ENCODE results near the gene PNKP. TPM values are rescaled to one million over a fixed set of nuclear protein-coding genes. Genes with fewer than 3 reads are reported as not detected.
A peak's percentile ranks its signal among the peaks of the same experiment; 100 is the strongest.

The PNKP gene
- total RNA-seq, 1 donor from 2014 or later: 141 TPM

DNA sequence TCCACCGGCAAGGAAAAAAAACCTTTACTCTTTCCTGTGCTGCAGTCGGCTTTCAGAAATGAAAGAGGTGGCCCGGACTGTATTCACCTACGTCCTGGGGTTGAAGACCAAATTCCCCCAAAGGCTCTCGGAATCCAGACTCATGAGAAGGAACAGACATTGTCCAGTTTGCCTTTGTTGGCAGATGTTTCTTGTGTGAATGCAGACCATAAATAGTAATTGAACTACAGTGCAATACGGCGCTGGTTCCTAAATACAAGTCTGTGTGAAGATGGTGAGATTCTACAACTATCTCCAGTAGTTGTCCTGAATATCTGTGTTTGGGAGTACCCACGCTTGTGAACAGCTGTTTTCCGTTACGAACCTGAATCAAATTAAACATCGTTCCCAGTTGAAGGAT is 27.7 kb downstream of the PNKP start:
- no peak overlapping the region for H3K4me3 Mint-ChIP-seq
- no peaks in the 10 kb centered on the region for H3K4me1 Mint-ChIP-seq (ENCODE audit: low read depth)
- H3K36me3 Mint-ChIP-seq (ENCODE audit: low read depth): peaks cover 25% of the 10 kb centered on the region
- intact Hi-C loops (cut with micrococcal nuclease): no loop called here
- no peak for DNase-seq (ENCODE audit: low spot score)
- H3K9me3 Mint-ChIP-seq: no peaks in the 10 kb centered on the region
- no peak overlapping the region for H3K27ac Mint-ChIP-seq
- no peaks in the 10 kb centered on the region for H3K27me3 Mint-ChIP-seq (ENCODE audit: insufficient read depth)

DNA sequence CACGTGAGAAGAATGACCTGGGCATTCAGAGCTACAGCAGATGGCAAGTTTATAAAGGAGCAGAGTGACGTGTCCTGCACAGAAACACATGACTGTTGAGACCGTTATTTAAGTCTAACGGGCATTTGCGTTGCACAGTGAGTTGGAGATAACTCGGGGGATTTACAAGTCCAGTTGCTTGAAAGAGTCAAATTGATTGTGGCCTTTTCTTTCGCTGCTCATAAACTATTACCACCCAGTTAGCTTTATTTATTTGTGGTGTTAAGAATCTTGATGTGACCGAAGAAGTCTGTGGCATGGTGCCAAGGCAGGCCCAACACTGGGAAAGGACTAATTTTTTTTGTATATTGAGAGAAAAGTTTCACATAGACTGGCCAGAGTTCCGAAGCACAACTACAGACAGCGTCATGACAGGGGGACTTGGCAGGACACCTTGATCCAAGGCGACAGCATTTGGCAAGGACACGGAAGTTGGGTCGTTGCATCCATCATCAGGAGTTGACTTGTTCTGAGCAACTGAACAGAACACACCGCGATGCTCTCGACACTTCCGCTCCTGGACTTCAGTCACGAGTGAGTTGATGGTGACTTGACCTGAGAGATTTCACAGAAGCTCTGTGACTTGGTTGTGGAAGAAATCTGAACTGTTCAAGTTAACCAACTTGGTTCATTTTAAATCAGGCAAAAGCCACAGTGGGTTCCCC is 28.3 kb downstream of the PNKP start:
- DNase-seq (ENCODE audit: low spot score): no peak
- Mint-ChIP-seq H3K27me3 (ENCODE audit: insufficient read depth) (no peaks in the 10 kb centered on the region), H3K9me3 (no peaks in the 10 kb centered on the region), H3K27ac (no peak overlapping the region), H3K36me3 (ENCODE audit: low read depth) (peaks cover 27% of the 10 kb centered on the region), H3K4me1 (ENCODE audit: low read depth) (no peaks in the 10 kb centered on the region), H3K4me3 (no peak overlapping the region)
- intact Hi-C loops (cut with micrococcal nuclease): no loop called here

GRCh38 chr19:49837425-49837824 is 30.0 kb downstream of the PNKP start:
- Mint-ChIP-seq H3K27me3 (ENCODE audit: insufficient read depth) (no peaks in the 10 kb centered on the region), H3K36me3 (ENCODE audit: low read depth) (peaks cover 34% of the 10 kb centered on the region), H3K27ac (peak overlapping the region; percentile 29), H3K4me1 (ENCODE audit: low read depth) (no peaks in the 10 kb centered on the region), H3K4me3 (no peak overlapping the region), H3K9me3 (no peaks in the 10 kb centered on the region)
- intact Hi-C loops (cut with micrococcal nuclease): no loop called here
- no peak for DNase-seq (ENCODE audit: low spot score)

- DNase-seq (ENCODE audit: low spot score): no peak
- H3K36me3 Mint-ChIP-seq (ENCODE audit: low read depth): peaks cover 38% of the 10 kb centered on the region
- H3K4me3 Mint-ChIP-seq: no peak overlapping the region
- H3K27ac Mint-ChIP-seq: no peak overlapping the region
- no peaks in the 10 kb centered on the region for H3K9me3 Mint-ChIP-seq
- H3K27me3 Mint-ChIP-seq (ENCODE audit: insufficient read depth): no peaks in the 10 kb centered on the region
- no peaks in the 10 kb centered on the region for H3K4me1 Mint-ChIP-seq (ENCODE audit: low read depth)
- intact Hi-C loops (cut with micrococcal nuclease): no loop called here
Measured at GRCh38 chr19:49837009-49837310, 30.4 kb downstream of the PNKP start.

DNA sequence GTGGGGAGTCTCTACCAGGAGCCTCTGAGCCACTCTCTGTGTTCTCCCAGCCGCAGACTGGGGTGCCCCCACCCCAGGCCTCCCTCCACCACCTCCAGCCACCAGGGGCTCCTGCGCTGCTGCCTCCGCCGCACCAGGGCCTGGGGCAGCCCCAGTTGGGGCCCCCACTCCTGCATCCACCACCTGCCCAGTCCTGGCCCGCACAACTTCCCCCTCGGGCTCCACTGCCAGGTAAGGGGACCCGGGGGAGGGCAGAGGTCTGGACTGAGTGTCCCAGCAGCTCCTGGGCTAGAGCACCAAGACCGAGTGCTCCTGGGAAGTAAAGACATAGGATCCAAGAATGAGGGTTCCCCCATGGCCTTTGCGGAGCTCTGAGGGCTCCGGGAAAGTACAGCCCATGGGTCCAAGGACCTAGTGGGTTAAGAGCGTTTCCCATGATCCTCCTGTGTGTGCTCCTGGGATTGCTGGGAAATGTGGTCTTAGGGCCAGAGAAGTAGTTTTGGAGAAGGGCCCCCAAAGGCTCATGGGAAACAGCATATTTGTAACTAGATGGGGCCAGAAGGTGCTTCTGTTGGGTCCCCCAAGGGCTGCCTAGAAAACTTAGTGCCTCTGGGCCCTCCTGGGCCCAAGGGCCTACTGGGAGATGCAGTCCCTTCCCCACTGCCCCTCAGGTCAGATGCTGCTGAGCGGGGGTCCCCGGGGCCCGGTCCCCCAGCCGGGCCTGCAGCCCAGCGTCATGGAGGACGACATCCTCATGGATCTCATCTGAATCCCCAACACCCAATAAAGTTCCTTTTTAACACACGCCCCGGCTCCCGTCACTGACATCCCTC is 31.0 kb downstream of the PNKP start:
- Mint-ChIP-seq H3K27me3 (ENCODE audit: insufficient read depth) (no peaks in the 10 kb centered on the region), H3K9me3 (no peaks in the 10 kb centered on the region), H3K4me3 (no peak overlapping the region), H3K36me3 (ENCODE audit: low read depth) (peaks cover 38% of the 10 kb centered on the region), H3K27ac (no peak overlapping the region), H3K4me1 (ENCODE audit: low read depth) (no peaks in the 10 kb centered on the region)
- intact Hi-C loops (cut with micrococcal nuclease): no loop called here
- no peak for DNase-seq (ENCODE audit: low spot score)

GRCh38 chr19:49835562-49835961 is 31.8 kb downstream of the PNKP start:
- peaks cover 36% of the 10 kb centered on the region for H3K36me3 Mint-ChIP-seq (ENCODE audit: low read depth)

DNA sequence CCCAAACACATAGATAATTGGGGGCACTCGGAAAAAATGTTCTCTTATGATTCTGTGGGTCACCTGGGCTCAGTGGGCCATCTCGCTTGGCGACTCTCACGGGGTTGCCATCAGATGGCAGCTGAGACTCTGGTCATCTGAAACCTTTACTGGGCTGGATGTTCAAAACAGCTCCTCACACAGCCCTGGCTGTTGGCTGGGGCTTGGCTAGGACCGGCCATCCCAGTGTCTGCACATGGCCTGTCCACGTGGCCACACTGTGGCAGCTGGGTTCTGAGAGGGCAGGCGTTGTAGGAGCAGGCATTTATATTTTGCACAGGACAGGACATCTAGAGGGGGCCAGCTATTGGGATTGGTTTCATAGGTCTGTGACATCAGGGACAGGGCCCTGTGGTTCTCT is 33.8 kb downstream of the PNKP start:
- H3K36me3 Mint-ChIP-seq (ENCODE audit: low read depth): peaks cover 26% of the 10 kb centered on the region
- DNase-seq (ENCODE audit: low spot score): no peak
- intact Hi-C loops (cut with micrococcal nuclease): no loop called here
- no peaks in the 10 kb centered on the region for H3K27me3 Mint-ChIP-seq (ENCODE audit: insufficient read depth)
- no peak overlapping the region for H3K4me3 Mint-ChIP-seq
- no peak overlapping the region for H3K27ac Mint-ChIP-seq
- H3K4me1 Mint-ChIP-seq (ENCODE audit: low read depth): no peaks in the 10 kb centered on the region
- no peaks in the 10 kb centered on the region for H3K9me3 Mint-ChIP-seq

More at GRCh38 chr19:49835562-49835961, 31.8 kb downstream of the PNKP start:
- Mint-ChIP-seq H3K27me3 (ENCODE audit: insufficient read depth) (no peaks in the 10 kb centered on the region), H3K9me3 (no peaks in the 10 kb centered on the region), H3K27ac (no peak overlapping the region), H3K4me1 (ENCODE audit: low read depth) (no peaks in the 10 kb centered on the region), H3K4me3 (no peak overlapping the region)
- intact Hi-C loops (cut with micrococcal nuclease): no loop called here
- no peak for DNase-seq (ENCODE audit: low spot score)

- Mint-ChIP-seq H3K4me1 (ENCODE audit: low read depth) (no peaks in the 10 kb centered on the region), H3K9me3 (no peaks in the 10 kb centered on the region), H3K27me3 (ENCODE audit: insufficient read depth) (no peaks in the 10 kb centered on the region), H3K36me3 (ENCODE audit: low read depth) (peaks cover 21% of the 10 kb centered on the region), H3K27ac (no peak overlapping the region), H3K4me3 (no peak overlapping the region)
- no peak for DNase-seq (ENCODE audit: low spot score)
- intact Hi-C loops (cut with micrococcal nuclease): no loop called here
Measured at GRCh38 chr19:49832556-49832955, 34.8 kb downstream of the PNKP start.

DNA sequence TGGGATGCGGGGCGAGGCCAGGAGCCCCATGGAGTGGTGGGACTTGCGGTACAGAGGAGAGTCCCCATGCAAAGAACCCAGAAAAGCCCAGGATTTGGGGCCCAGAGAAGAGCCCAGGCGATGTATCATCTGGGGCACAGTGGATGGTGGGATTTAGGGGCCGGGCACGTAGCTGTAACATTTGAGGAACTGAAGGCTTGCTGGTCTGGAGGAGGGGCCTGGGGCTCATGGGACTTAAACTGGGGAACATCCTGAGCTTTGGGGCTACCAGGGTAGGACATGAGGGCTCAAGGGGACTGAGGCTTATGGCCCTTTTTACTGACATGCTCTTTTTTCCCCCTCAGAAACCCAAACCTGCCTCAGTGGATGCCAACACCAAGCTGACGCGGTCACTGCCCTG is 35.8 kb downstream of the PNKP start:
- Mint-ChIP-seq H3K36me3 (ENCODE audit: low read depth) (peaks cover 21% of the 10 kb centered on the region), H3K27me3 (ENCODE audit: insufficient read depth) (no peaks in the 10 kb centered on the region), H3K9me3 (no peaks in the 10 kb centered on the region), H3K27ac (no peak overlapping the region), H3K4me1 (ENCODE audit: low read depth) (no peaks in the 10 kb centered on the region), H3K4me3 (no peak overlapping the region)
- DNase-seq (ENCODE audit: low spot score): no peak
- intact Hi-C loops (cut with micrococcal nuclease): no loop called here

DNA sequence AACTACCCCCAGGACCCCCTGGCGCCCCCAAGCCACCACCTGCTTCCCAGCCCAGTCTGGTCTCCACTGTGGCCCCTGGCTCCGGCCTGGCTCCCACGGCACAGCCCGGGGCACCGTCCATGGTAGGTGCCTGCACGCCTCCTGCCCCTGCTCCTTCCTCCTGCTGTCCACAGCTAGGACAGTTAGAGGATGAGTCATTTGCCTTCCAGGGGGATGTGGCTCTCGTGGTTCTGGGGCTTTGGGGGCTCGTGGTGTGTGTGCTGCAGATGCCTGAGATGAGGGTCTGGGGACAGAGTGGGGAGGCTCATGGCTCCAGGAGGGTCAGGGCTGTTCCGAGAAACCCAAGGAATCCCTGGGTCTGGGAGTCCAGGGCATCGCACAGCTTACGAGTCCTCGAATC is 36.6 kb downstream of the PNKP start:
- H3K4me1 Mint-ChIP-seq (ENCODE audit: low read depth): no peaks in the 10 kb centered on the region
- intact Hi-C loops (cut with micrococcal nuclease): no loop called here
- no peak overlapping the region for H3K27ac Mint-ChIP-seq
- no peaks in the 10 kb centered on the region for H3K9me3 Mint-ChIP-seq
- no peaks in the 10 kb centered on the region for H3K27me3 Mint-ChIP-seq (ENCODE audit: insufficient read depth)
- no peak for DNase-seq (ENCODE audit: low spot score)
- no peak overlapping the region for H3K4me3 Mint-ChIP-seq
- H3K36me3 Mint-ChIP-seq (ENCODE audit: low read depth): peaks cover 23% of the 10 kb centered on the region

- intact Hi-C loops (cut with micrococcal nuclease): no loop called here
- Mint-ChIP-seq H3K9me3 (no peaks in the 10 kb centered on the region), H3K27ac (no peak overlapping the region), H3K4me3 (no peak overlapping the region), H3K4me1 (ENCODE audit: low read depth) (no peaks in the 10 kb centered on the region), H3K27me3 (ENCODE audit: insufficient read depth) (no peaks in the 10 kb centered on the region), H3K36me3 (ENCODE audit: low read depth) (peaks cover 21% of the 10 kb centered on the region)
- no peak for DNase-seq (ENCODE audit: low spot score)
Measured at GRCh38 chr19:49829721-49830120, 37.7 kb downstream of the PNKP start.

DNA sequence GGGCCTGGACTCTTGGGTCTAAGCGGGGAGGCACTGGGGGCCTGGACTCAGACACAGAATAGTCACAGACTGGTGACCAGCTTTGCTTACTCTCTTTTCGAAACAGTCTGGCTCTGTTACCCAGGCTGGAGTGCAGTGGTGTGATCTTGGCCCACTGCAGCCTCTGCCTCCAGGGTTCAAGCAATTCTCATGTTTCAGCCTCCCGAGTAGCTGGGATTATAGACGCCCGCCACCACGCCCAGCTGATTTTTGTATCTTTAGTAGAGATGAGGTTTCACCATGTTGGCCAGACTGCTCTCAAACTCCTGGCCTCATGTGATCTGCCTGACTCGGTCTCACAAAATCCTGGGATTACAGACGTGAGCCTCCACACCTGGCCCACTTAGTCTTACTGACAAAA is 38.2 kb downstream of the PNKP start:
- H3K4me1 Mint-ChIP-seq (ENCODE audit: low read depth): no peaks in the 10 kb centered on the region
- no peaks in the 10 kb centered on the region for H3K9me3 Mint-ChIP-seq
- intact Hi-C loops (cut with micrococcal nuclease): no loop called here
- no peak for DNase-seq (ENCODE audit: low spot score)
- H3K27me3 Mint-ChIP-seq (ENCODE audit: insufficient read depth): no peaks in the 10 kb centered on the region
- no peak overlapping the region for H3K27ac Mint-ChIP-seq
- H3K4me3 Mint-ChIP-seq: no peak overlapping the region
- H3K36me3 Mint-ChIP-seq (ENCODE audit: low read depth): peaks cover 19% of the 10 kb centered on the region

GRCh38 chr19:49827034-49827433 is 40.3 kb downstream of the PNKP start:
- Mint-ChIP-seq H3K4me3 (no peak overlapping the region), H3K36me3 (ENCODE audit: low read depth) (peaks cover 16% of the 10 kb centered on the region), H3K27me3 (ENCODE audit: insufficient read depth) (no peaks in the 10 kb centered on the region), H3K27ac (no peak overlapping the region), H3K4me1 (ENCODE audit: low read depth) (no peaks in the 10 kb centered on the region), H3K9me3 (no peaks in the 10 kb centered on the region)
- no peak for DNase-seq (ENCODE audit: low spot score)
- intact Hi-C loops (cut with micrococcal nuclease): no loop called here

All from activated T-helper 1 cell treated with anti-CD3 and anti-CD28 coated beads, Interleukin-12 subunit alpha, Interleukin-12 subunit beta, Interleukin-2, Interleukin-4 antibody, amounts not matched to agents 30 ng/mL and 10 ng/mL and 1 ng/mL, durations not matched to agents 14 hours and 24 hours and 36 hours (primary cell).